CD4-positive, alpha-beta T cell (primary cell): ENCODE data around the gene KCNAB1. TPM values are rescaled to one million over a fixed set of nuclear protein-coding genes. Genes with fewer than 3 reads are reported as not detected.
"Not testable (repeated sequence)": the region's sequence is repeated elsewhere in the genome, so short reads cannot be mapped to it uniquely, and the experiment has no call there.

Experiments
- ATAC-seq: fragments of 200-7000 bp; cut with Tn5 transposase; one replicate; pipeline ENCODE4 v1.10.0; 2022; ENCODE audit warnings: mild to moderate bottlenecking; ENCODE audit not compliant: poor library complexity
- CTCF ChIA-PET: fragments of 350-600 bp; sonication (Branson Sonifier 250); formaldehyde crosslinking; loops from one replicate; lab custom pipeline; 2021; ENCODE audit warnings: antibody characterized with exemption, inconsistent platforms; lab: Charles Lee
- POLR2A ChIA-PET: fragments of 350-600 bp; sonication (Branson Sonifier 250); formaldehyde crosslinking; loops from one replicate; lab custom pipeline; 2021; ENCODE audit warnings: antibody characterized with exemption, inconsistent platforms; lab: Charles Lee
- DNase-seq, 14 experiments: peaks; one replicate each; pipeline ENCODE4 v3.0.0-alpha.2; 2013 to 2020; ENCODE audit warnings: mixed read lengths in 2 of 14
- H3K27ac ChIP-seq, 2 donors: one replicate each; pipeline versions ENCODE4 v1.5.1 to v1.7.0; 2013; ENCODE audit warnings: low read length in 2 of 2, low read depth in 1 of 2, mild to moderate bottlenecking in 1 of 2
- H3K27me3 ChIP-seq, 2 experiments: 1 replicate in 1 of 2; 2 replicates in 1 of 2; pipeline versions ENCODE4 v1.6.1 to v1.7.0; 2013; ENCODE audit warnings: low read length in 2 of 2, control low read depth in 1 of 2, mild to moderate bottlenecking in 1 of 2, moderate library complexity in 1 of 2; ENCODE audit not compliant: insufficient read depth in 2 of 2, control insufficient read depth in 1 of 2
- H3K36me3 ChIP-seq: one replicate; pipeline ENCODE4 v1.6.1; 2013; ENCODE audit warnings: low read length, control low read depth; ENCODE audit not compliant: insufficient read depth
- H3K4me1 ChIP-seq: one replicate; pipeline ENCODE4 v1.6.1; 2013; ENCODE audit warnings: low read length, control low read depth; ENCODE audit not compliant: insufficient read depth
- H3K4me3 ChIP-seq: one replicate; pipeline ENCODE4 v1.5.1; 2013; ENCODE audit warnings: mild to moderate bottlenecking, low read length, moderate library complexity
- H3K9me3 ChIP-seq, 2 experiments: 1 replicate in 1 of 2; 2 replicates in 1 of 2; pipeline versions ENCODE4 v1.6.1 to v1.7.0; 2013; ENCODE audit warnings: low read length in 2 of 2, mild to moderate bottlenecking in 2 of 2, control low read depth in 1 of 2, moderate library complexity in 1 of 2; ENCODE audit not compliant: control insufficient read depth in 1 of 2, insufficient read depth in 1 of 2
- H3K27ac Mint-ChIP-seq: one replicate; pipeline ENCODE4 v1.8.0; 2020; ENCODE audit warnings: mixed read lengths
- H3K27me3 Mint-ChIP-seq: one replicate; pipeline ENCODE4 v1.8.0; 2021; ENCODE audit warnings: mixed read lengths
- H3K36me3 Mint-ChIP-seq: one replicate; pipeline ENCODE4 v1.8.0; 2021; ENCODE audit warnings: low read depth, mixed read lengths
- H3K4me1 Mint-ChIP-seq: one replicate; pipeline ENCODE4 v1.8.0; 2021; ENCODE audit warnings: low read depth, mixed read lengths
- H3K4me3 Mint-ChIP-seq: one replicate; pipeline ENCODE4 v1.8.0; 2020; ENCODE audit warnings: mild to moderate bottlenecking, mixed read lengths
- H3K9me3 Mint-ChIP-seq: one replicate; pipeline ENCODE4 v1.8.0; 2020; ENCODE audit warnings: mixed read lengths
- intact Hi-C, 2 experiments: fragments of 100-400 bp; cut with DNase I in 1 of 2; cut with micrococcal nuclease in 1 of 2; formaldehyde crosslinking; loops; one replicate each; pipeline versions ENCODE4 v1.15.1 to v1.9.0; 2023 to 2025; cut with DNase I, micrococcal nuclease
- total RNA-seq, 174 experiments: library from RNA in 2 of 174; stranded (reverse) in 2 of 174; gene quantifications; one replicate each; pipeline ENCODE4 v1.2.3 and lab custom pipeline; 2021 to 2026
- TF ChIP-seq, protein P1 (sequence below): fragments of 200-600 bp; IDR thresholded peaks from one replicate; pipeline ENCODE4 v1.8.0; 2022; ENCODE audit warnings: antibody characterized with exemption, mild to moderate bottlenecking

Gene KCNAB1
- total RNA-seq, 2 experiments from 2014 or later: 0.14 TPM; not detected in 1

DNA sequence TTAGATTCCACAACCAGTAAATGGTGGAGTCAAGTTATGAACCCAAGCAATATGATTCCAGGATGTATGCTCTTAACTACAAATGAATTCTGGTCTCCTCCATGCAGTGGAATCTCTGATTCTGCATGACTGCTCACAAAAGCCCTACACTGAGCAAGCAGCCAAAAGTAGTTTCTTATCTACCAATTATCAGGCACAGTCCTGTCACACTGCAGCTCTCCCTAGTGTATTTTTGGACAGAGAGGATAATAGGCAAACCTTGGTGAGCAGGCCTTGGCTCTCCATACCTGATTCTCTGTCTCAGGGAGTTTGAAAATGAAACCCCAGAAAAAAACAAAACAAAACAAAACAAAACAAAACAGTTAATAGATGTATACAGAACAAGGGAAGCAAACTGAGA, 438.0 kb downstream of the KCNAB1 start:
- H3K4me1 Mint-ChIP-seq: peaks cover 19% of the 10 kb centered on the region
- Histone ChIP-seq H3K27ac (no peak overlapping the region), H3K4me1 (peaks cover 9% of the 10 kb centered on the region), H3K36me3 (no peaks in the 10 kb centered on the region), H3K9me3 (no peaks in the 10 kb centered on the region), H3K27me3 (no peaks in the 10 kb centered on the region), H3K4me3 (no peak overlapping the region)
- DNase-seq (no peak), ATAC-seq (no peak)
- CTCF ChIA-PET: no interaction called here
- H3K27me3 Mint-ChIP-seq: peaks cover 17% of the 10 kb centered on the region
- H3K4me3 Mint-ChIP-seq: no peak overlapping the region
- TF ChIP-seq, protein P1, sequence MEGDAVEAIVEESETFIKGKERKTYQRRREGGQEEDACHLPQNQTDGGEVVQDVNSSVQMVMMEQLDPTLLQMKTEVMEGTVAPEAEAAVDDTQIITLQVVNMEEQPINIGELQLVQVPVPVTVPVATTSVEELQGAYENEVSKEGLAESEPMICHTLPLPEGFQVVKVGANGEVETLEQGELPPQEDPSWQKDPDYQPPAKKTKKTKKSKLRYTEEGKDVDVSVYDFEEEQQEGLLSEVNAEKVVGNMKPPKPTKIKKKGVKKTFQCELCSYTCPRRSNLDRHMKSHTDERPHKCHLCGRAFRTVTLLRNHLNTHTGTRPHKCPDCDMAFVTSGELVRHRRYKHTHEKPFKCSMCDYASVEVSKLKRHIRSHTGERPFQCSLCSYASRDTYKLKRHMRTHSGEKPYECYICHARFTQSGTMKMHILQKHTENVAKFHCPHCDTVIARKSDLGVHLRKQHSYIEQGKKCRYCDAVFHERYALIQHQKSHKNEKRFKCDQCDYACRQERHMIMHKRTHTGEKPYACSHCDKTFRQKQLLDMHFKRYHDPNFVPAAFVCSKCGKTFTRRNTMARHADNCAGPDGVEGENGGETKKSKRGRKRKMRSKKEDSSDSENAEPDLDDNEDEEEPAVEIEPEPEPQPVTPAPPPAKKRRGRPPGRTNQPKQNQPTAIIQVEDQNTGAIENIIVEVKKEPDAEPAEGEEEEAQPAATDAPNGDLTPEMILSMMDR: no peak
- intact Hi-C loops: loop anchor here (5.0 to 10.0 kb wide), 4 partner anchors 256 to 694 kb away; partner anchors contain the start of gene LEKR1 (in 1 of the 2)
- H3K27ac Mint-ChIP-seq: no peak overlapping the region
- peaks cover 21% of the 10 kb centered on the region for H3K36me3 Mint-ChIP-seq
- H3K9me3 Mint-ChIP-seq: no peaks in the 10 kb centered on the region
- POLR2A ChIA-PET: no interaction called here

DNA sequence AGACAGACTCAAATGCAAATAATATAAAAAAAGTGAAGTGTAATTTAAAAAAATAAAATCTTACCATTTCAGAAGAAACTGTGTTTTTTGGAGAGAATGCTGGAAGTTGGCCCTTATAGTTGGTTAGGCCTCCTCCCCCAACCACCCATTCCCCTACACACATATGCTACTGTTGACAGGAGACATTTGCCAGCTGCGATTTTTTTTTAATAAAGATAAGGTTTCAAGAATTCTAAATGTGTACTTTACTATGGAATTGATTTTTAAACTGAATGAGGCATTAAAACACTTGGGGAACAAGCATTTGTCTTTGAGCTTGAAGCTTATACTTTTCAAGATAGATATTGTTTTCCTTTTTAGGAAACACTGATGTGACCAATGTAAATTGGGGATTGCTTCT, 438.9 kb downstream of the KCNAB1 start:
- intact Hi-C loops: loop anchor here (5.0 to 10.0 kb wide), 4 partner anchors 255 to 695 kb away; partner anchors contain the start of gene LEKR1 (in 1 of the 2)
- Histone ChIP-seq H3K27ac (no peak overlapping the region), H3K4me1 (peaks cover 4% of the 10 kb centered on the region), H3K9me3 (no peaks in the 10 kb centered on the region), H3K4me3 (no peak overlapping the region), H3K36me3 (no peaks in the 10 kb centered on the region), H3K27me3 (no peaks in the 10 kb centered on the region)
- CTCF ChIA-PET: no interaction called here
- Mint-ChIP-seq H3K36me3 (peaks cover 12% of the 10 kb centered on the region), H3K27me3 (peaks cover 23% of the 10 kb centered on the region), H3K27ac (no peak overlapping the region), H3K4me1 (peaks cover 9% of the 10 kb centered on the region), H3K9me3 (no peaks in the 10 kb centered on the region), H3K4me3 (no peak overlapping the region)
- no peak for DNase-seq
- TF ChIP-seq, protein P1: no peak
- POLR2A ChIA-PET: no interaction called here
- ATAC-seq: no peak

DNA sequence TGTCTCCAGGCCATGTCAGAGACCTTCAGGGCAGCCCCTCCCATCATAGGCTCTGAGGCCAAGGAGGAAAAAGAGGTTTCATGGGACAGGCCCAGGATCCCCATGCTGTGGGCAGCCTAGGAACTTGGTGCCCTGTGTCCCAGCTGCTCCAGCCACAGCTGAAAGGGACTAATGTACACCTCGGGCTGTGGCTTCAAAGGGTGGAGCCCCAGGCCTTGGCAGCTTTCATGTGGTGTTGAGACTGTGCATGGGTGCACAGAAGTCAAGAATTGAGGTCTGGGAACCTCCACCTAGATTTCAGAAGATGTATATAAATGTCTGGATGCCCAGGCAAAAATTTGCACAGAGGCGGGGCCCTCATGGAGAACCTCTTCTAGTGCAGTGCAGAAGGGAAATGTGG, 441.2 kb downstream of the KCNAB1 start:
- TF ChIP-seq, protein P1: no peak
- Histone ChIP-seq H3K9me3 (no peaks in the 10 kb centered on the region), H3K27me3 (no peaks in the 10 kb centered on the region), H3K27ac (no peak overlapping the region), H3K36me3 (no peaks in the 10 kb centered on the region), H3K4me3 (no peak overlapping the region), H3K4me1 (no peaks in the 10 kb centered on the region)
- ChIA-PET CTCF (no interaction called here), POLR2A (interaction anchor here (1.1 kb wide), 1 partner anchor 112 kb away, joined by 3 read pairs; no protein-coding TSS in a partner anchor)
- ATAC-seq (no peak), DNase-seq (no peak)
- no peaks in the 10 kb centered on the region for H3K36me3 Mint-ChIP-seq
- no peaks in the 10 kb centered on the region for H3K9me3 Mint-ChIP-seq
- H3K4me3 Mint-ChIP-seq: no peak overlapping the region
- H3K27ac Mint-ChIP-seq: no peak overlapping the region
- intact Hi-C loops: no loop called here
- peaks cover 18% of the 10 kb centered on the region for H3K27me3 Mint-ChIP-seq
- H3K4me1 Mint-ChIP-seq: no peaks in the 10 kb centered on the region

DNA sequence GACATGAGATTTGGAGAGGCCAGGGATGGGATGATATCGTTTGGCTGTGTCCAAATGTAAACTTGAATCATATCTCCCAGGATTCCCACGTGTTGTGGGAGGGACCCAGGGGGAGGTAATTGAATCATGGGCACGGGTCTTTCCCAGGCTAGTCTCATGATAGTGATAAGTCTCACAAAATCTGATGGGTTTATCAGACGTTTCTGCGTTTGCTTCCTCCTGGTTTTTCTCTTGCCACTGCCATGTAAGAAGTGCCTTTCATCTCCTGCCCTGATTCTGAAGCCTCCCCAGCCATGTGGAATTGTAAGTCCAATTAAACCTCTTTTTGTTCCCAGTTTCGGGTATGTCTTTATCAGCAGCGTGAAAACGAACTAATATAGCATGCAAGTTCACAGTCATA, 442.1 kb downstream of the KCNAB1 start:
- H3K9me3 ChIP-seq, H3K27me3 ChIP-seq, DNase-seq, CTCF ChIA-PET, H3K4me3 ChIP-seq, intact Hi-C loops, POLR2A ChIA-PET, H3K27ac Mint-ChIP-seq, H3K9me3 Mint-ChIP-seq, H3K4me3 Mint-ChIP-seq, ATAC-seq, H3K4me1 Mint-ChIP-seq, H3K4me1 ChIP-seq, H3K27ac ChIP-seq, H3K36me3 ChIP-seq, H3K36me3 Mint-ChIP-seq: not testable (repeated sequence)
- H3K27me3 Mint-ChIP-seq: peaks cover 18% of the 10 kb centered on the region
